Neural crest cell (in vitro differentiated cells): ENCODE measurements around the gene SLC6A15. TPM values are rescaled to one million over a fixed set of nuclear protein-coding genes. Genes with fewer than 3 reads are reported as not detected.

Source experiments
- DNase-seq: peaks from one replicate; pipeline ENCODE4 v3.0.0; 2021; ENCODE audit warnings: low read depth, mixed read lengths, low spot score
- H3K27ac Mint-ChIP-seq: one replicate; pipeline ENCODE4 v1.8.0; 2021; ENCODE audit warnings: mild to moderate bottlenecking, mixed read lengths; ENCODE audit not compliant: unreplicated experiment
- H3K27me3 Mint-ChIP-seq: 2 replicates; pipeline ENCODE4 v1.8.0; 2021; ENCODE audit warnings: low read depth, mild to moderate bottlenecking, mixed read lengths
- H3K36me3 Mint-ChIP-seq: 2 replicates; pipeline ENCODE4 v1.8.0; 2021; ENCODE audit warnings: low read depth, mild to moderate bottlenecking, mixed read lengths
- H3K4me1 Mint-ChIP-seq: 2 replicates; pipeline ENCODE4 v1.8.0; 2021; ENCODE audit warnings: mixed read lengths
- H3K4me3 Mint-ChIP-seq: one replicate; pipeline ENCODE4 v1.8.0; 2021; ENCODE audit warnings: mild to moderate bottlenecking, mixed read lengths
- H3K9me3 Mint-ChIP-seq: 2 replicates; pipeline ENCODE4 v1.8.0; 2021; ENCODE audit warnings: mixed read lengths
- CTCF ChIP-seq: fragments of 200-600 bp; sonication (generic); conservative IDR thresholded peaks from 2 replicates; pipeline ENCODE4 v1.5.0; 2021; ENCODE audit warnings: antibody characterized with exemption, mild to moderate bottlenecking
- total RNA-seq: library from RNA; stranded (reverse); gene quantifications from 2 replicates; pipeline ENCODE4 v1.2.1, GENCODE V29; 2021

Gene SLC6A15
- total RNA-seq, 1 donor from 2014 or later = 3.2 TPM

- no peak for TF ChIP-seq CTCF
- no peaks in the 10 kb centered on the region for H3K4me1 Mint-ChIP-seq
Observed at GRCh38 chr12:84946753-84947152, 34.2 kb upstream of the SLC6A15 start.

DNA sequence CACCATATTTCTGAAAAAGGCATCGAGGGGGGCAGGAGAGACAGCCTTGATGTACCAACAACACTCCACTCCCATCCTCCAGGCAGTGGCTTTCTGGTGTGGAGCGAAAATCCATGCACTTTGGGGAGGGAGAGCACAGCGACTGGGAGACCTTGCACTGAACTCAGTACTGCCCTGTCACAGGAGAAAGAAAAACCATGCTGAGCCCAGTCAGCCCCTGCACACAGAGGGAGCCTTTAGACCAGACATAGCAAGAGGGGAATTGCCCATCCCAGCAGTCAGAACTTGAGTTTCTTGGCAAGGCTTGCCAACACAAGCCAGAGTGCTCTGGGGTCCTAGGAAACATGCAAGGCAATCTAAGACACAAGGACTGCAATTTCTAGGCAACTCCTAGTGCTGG lies 24.8 kb upstream of the SLC6A15 start:
- no peaks in the 10 kb centered on the region for H3K36me3 Mint-ChIP-seq
- no peaks in the 10 kb centered on the region for H3K4me1 Mint-ChIP-seq
- no peak overlapping the region for H3K4me3 Mint-ChIP-seq
- peaks cover 22% of the 10 kb centered on the region for H3K27me3 Mint-ChIP-seq
- no peak overlapping the region for H3K27ac Mint-ChIP-seq
- no peaks in the 10 kb centered on the region for H3K9me3 Mint-ChIP-seq
- no peak for TF ChIP-seq CTCF
- no peak for DNase-seq

More at GRCh38 chr12:84946753-84947152, 34.2 kb upstream of the SLC6A15 start:
- Mint-ChIP-seq H3K36me3 (no peaks in the 10 kb centered on the region), H3K27me3 (peaks cover 3% of the 10 kb centered on the region), H3K4me3 (no peak overlapping the region), H3K27ac (no peak overlapping the region), H3K9me3 (no peaks in the 10 kb centered on the region)
- no peak for DNase-seq

DNA sequence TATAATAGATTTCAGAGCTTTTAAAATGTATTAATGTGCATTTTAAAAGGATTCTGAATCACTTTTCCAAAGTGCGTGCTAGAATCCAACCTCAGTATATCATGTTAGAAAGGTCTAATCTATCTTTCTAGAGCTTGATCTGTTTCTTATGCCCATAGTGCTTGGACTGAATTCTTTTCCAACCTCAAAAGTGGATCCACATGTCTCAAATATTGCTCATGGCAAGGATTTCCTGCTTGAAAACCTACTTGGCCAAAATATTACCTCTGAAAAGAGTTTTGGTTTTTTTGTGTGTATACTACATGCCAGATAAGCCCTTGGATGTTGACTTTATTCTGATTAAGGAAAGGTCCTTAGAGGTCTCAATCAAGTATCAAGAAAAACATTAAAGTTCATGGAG lies 16.9 kb upstream of the SLC6A15 start:
- Mint-ChIP-seq H3K27ac (no peak overlapping the region), H3K9me3 (no peaks in the 10 kb centered on the region), H3K27me3 (peaks cover 44% of the 10 kb centered on the region), H3K4me3 (no peak overlapping the region), H3K4me1 (no peaks in the 10 kb centered on the region), H3K36me3 (no peaks in the 10 kb centered on the region)
- DNase-seq = no peak
- TF ChIP-seq CTCF = no peak

GRCh38 chr12:84924981-84925380 lies 12.4 kb upstream of the SLC6A15 start:
- Mint-ChIP-seq H3K4me3 (no peak overlapping the region), H3K9me3 (no peaks in the 10 kb centered on the region), H3K4me1 (no peaks in the 10 kb centered on the region), H3K27ac (no peak overlapping the region), H3K36me3 (no peaks in the 10 kb centered on the region), H3K27me3 (peaks cover 58% of the 10 kb centered on the region)
- TF ChIP-seq CTCF = no peak
- DNase-seq = no peak

DNA sequence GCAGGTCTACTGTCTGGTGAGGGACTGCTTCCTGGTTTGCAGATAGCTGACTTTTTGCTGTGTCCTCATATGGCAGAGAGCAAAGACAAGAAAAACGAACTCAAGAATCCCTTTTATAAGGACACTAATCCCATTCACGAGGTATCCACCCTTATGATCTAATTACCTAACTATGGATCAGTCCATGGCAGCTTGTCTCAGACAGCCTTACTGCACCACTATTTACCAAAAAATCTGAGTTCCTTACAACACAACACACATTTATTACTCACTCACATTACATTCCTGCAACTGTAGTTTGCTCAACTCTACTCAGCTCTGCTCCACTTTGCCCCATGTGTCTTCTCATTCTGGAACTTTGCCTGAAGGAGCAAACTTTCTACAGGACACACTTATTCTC lies 10.1 kb upstream of the SLC6A15 start:
- Mint-ChIP-seq H3K27me3 (peaks cover 51% of the 10 kb centered on the region), H3K9me3 (no peaks in the 10 kb centered on the region), H3K4me3 (no peak overlapping the region), H3K36me3 (no peaks in the 10 kb centered on the region), H3K4me1 (no peaks in the 10 kb centered on the region), H3K27ac (no peak overlapping the region)
- no peak for DNase-seq
- TF ChIP-seq CTCF = no peak

DNA sequence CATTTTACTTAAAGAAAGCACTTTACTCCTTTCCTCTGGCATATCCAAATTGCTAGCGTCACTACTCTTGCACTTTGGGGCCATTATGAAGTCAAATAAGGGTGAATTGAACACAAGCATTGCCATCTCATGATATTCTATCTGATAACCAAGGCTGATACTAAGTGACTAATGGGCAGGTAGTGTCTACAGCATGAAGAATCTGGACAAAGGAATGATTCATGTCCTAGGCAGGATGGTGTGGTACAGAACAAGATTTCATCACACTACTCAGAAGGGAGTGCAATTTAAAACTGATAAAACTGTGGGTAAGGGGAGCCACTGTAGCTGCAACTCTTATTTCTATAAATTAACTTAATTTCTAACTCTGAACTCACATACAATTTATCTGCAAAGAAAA lies 7.7 kb upstream of the SLC6A15 start:
- Mint-ChIP-seq H3K4me1 (no peaks in the 10 kb centered on the region), H3K9me3 (no peaks in the 10 kb centered on the region), H3K36me3 (no peaks in the 10 kb centered on the region), H3K4me3 (no peak overlapping the region), H3K27ac (no peak overlapping the region), H3K27me3 (peaks cover 45% of the 10 kb centered on the region)
- no peak for TF ChIP-seq CTCF
- DNase-seq = no peak
